BLaER1 (cell line): ENCODE data around the gene HARBI1.

Experiments used
- H3K27ac ChIP-seq: shearing (Covaris generic); formaldehyde crosslinking; 2 replicates; pipeline ENCODE4 v1.8.1; 2022
- H3K27me3 ChIP-seq: shearing (Covaris generic); formaldehyde crosslinking; 2 replicates; pipeline ENCODE4 v1.8.1; 2022
- H3K36me3 ChIP-seq: shearing (Covaris generic); formaldehyde crosslinking; 2 replicates; pipeline ENCODE4 v1.8.1; 2022
- H3K4me1 ChIP-seq: shearing (Covaris generic); formaldehyde crosslinking; 2 replicates; pipeline ENCODE4 v1.8.1; 2022
- H3K4me2 ChIP-seq: shearing (Covaris generic); formaldehyde crosslinking; 2 replicates; pipeline ENCODE4 v1.8.1; 2022
- H3K4me3 ChIP-seq: shearing (Covaris generic); formaldehyde crosslinking; 2 replicates; pipeline ENCODE4 v1.8.1; 2022
- H3K9ac ChIP-seq: shearing (Covaris generic); formaldehyde crosslinking; 2 replicates; pipeline ENCODE4 v1.8.1; 2022
- H3K9me3 ChIP-seq: shearing (Covaris generic); formaldehyde crosslinking; 2 replicates; pipeline ENCODE4 v1.8.1; 2022
- H4K20me1 ChIP-seq: shearing (Covaris generic); formaldehyde crosslinking; 2 replicates; pipeline ENCODE4 v1.8.1; 2022
- Cebpa-rat ChIP-seq: shearing (Covaris generic); IDR thresholded peaks from 2 replicates; pipeline ENCODE4 v1.8.1; 2022

Gene HARBI1

DNA sequence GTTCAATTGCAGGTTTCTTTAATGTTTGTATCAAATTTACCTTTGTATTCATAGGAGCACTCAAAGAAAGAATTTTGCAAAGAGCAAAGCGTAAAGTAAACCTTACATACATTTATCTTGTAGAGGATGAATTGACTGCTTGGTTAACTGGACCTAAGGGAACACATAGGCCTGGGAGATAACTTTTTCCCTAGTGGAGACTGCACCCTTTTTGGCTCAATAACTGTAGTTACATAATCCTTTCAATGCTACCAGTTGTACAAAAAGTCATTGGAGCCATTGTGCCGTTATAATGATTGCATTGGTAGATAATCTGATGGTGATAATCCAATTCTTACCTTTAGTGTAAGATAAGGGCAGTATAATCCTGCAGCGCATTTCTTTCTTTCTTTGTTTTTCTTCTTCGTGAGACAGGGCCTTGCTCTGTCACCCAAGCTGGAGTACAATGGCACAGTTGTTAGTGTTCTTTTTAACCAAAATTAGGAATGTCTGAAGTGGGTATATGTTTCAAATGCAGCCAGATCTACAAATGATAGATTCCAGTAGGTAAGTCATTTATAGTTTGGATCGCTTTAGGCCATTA, 18.6 kb upstream of the HARBI1 start:
- no peak overlapping the region for H3K9ac ChIP-seq

DNA sequence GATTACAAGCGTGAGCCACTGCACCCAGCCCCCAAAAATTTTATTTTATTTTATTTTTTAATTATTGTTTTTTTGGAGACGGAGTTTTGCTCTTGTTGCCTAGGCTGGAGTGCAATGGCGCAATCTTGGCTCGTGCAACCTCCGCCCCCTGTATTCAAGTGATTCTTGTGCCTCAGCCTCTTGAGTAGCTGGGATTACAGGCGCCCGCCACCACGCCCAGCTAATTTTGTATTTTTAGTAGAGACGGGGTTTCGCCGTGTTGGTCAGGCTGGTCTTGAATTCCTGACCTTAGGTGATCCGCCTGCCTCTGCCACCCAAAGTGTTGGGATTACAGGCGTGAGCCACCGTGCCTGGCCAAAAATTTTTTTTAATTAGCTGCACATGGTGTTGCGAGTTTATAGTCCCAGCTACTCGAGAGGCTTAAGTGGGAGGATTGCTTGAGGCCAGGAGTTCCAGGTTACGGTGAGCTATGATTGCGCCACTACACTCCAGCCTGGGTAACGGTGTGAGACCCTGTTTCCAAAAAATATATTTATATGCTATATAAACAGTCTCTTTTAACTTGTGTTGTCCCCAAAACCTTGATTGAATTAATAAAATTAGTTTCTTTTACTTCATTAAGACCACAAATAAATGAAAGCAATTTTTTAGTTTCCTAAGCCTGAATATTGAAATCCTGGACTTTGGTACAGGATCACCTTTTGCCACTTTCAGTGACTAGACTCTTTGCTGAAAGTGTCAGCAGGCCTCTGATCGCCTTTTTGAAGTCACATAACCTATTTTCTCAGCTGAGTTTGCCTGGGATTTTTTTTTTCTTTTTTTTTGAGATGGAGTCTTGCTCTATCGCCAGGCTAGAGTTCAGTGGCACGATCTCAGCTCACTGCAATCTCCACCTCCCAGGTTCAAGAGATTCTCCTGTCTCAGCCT, 16.5 kb upstream of the HARBI1 start:
- Histone ChIP-seq H3K4me2 (no peak overlapping the region), H3K36me3 (peaks cover 74% of the 10 kb centered on the region), H3K27me3 (no peaks in the 10 kb centered on the region), H4K20me1 (peaks cover 6% of the 10 kb centered on the region; the same call in 1 of the 2 replicates), H3K9ac (no peak overlapping the region), H3K27ac (no peak overlapping the region), H3K4me1 (no peaks in the 10 kb centered on the region), H3K9me3 (no peaks in the 10 kb centered on the region), H3K4me3 (no peak overlapping the region)
- no peak for TF ChIP-seq Cebpa-rat

More for the DNA sequence above, 18.6 kb upstream of the HARBI1 start:
- no peaks in the 10 kb centered on the region for H3K27me3 ChIP-seq
- H3K36me3 ChIP-seq = peaks cover 76% of the 10 kb centered on the region
- H4K20me1 ChIP-seq = peaks cover 9% of the 10 kb centered on the region; the same call in 1 of the 2 replicates
- no peaks in the 10 kb centered on the region for H3K4me1 ChIP-seq
- H3K9me3 ChIP-seq = no peaks in the 10 kb centered on the region
- TF ChIP-seq Cebpa-rat = no peak
- no peak overlapping the region for H3K4me3 ChIP-seq
- no peak overlapping the region for H3K27ac ChIP-seq
- H3K4me2 ChIP-seq = no peak overlapping the region

DNA sequence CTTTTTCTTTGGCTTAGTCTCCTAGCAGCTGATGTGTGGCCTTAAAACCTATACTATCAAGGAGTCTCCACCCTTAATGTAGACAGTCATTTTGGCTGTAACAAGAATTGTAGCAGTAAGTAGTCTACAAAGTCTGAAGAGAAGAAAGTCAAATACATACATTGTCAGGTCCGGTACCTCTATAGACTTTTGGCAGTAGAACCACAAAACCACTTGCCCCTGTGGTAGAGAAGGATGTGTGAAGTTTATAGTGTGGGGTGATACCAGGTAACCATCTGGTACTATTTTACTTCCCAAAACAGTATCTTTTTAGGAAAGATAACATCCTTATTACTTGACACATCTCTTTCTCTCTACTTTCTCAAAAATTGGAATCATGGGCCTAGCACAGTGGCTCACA, 15.5 kb upstream of the HARBI1 start:
- Histone ChIP-seq H4K20me1 (peaks cover 14% of the 10 kb centered on the region), H3K27ac (no peak overlapping the region), H3K4me1 (no peaks in the 10 kb centered on the region), H3K9me3 (no peaks in the 10 kb centered on the region), H3K36me3 (peaks cover 71% of the 10 kb centered on the region), H3K27me3 (no peaks in the 10 kb centered on the region), H3K9ac (no peak overlapping the region), H3K4me3 (no peak overlapping the region), H3K4me2 (no peak overlapping the region)
- no peak for TF ChIP-seq Cebpa-rat

DNA sequence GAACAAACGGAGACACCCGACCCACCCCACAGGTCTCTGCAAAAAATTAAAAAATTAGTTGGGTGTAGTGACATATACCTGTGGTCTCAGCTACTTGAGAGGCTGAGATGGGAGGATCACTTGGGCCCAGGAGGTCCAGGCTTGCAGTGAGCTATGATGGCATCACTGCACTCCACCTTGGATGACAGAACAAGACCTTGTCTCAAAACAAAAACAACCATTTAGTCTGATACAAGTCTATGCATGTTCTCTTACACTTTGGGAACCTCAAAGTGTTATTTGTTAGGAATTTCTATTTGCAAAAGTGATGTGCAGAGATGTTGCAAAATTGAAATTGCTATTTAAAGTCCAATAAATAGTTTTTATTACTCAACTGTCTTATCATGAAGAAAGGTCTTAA, 14.6 kb upstream of the HARBI1 start:
- no peak overlapping the region for H3K27ac ChIP-seq
- no peaks in the 10 kb centered on the region for H3K4me1 ChIP-seq
- no peak overlapping the region for H3K4me3 ChIP-seq
- no peak overlapping the region for H3K4me2 ChIP-seq
- peaks cover 22% of the 10 kb centered on the region for H4K20me1 ChIP-seq
- no peaks in the 10 kb centered on the region for H3K9me3 ChIP-seq
- H3K9ac ChIP-seq = no peak overlapping the region
- H3K27me3 ChIP-seq = no peaks in the 10 kb centered on the region
- TF ChIP-seq Cebpa-rat = no peak
- peaks cover 73% of the 10 kb centered on the region for H3K36me3 ChIP-seq

GRCh38 chr11:46630237-46630636, 13.2 kb upstream of the HARBI1 start:
- H3K4me1 ChIP-seq = no peaks in the 10 kb centered on the region
- H3K4me3 ChIP-seq = no peak overlapping the region
- no peak for TF ChIP-seq Cebpa-rat
- H3K4me2 ChIP-seq = no peak overlapping the region
- no peaks in the 10 kb centered on the region for H3K9me3 ChIP-seq
- peaks cover 74% of the 10 kb centered on the region for H3K36me3 ChIP-seq
- no peak overlapping the region for H3K9ac ChIP-seq
- peaks cover 25% of the 10 kb centered on the region for H4K20me1 ChIP-seq
- H3K27me3 ChIP-seq = no peaks in the 10 kb centered on the region
- no peak overlapping the region for H3K27ac ChIP-seq

DNA sequence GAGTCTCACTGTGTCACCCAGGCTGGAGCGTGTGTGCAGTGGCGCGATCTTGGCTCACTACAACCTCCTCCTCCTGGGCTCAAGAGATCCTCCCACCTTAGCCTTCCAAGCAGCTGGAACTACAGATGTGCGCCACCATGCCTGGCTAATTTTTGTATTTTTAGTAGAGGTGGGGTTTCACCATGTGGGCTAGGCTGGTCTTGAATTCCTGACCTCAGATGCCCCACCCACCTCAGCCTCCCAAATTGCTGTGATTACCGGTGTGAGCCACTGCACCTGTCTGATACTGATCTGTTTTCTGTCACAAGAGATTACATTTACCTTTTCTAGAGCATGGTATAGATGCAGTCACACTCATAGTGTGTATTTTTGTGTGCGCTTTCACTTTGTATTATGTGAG, 11.9 kb upstream of the HARBI1 start:
- Histone ChIP-seq H3K4me2 (no peak overlapping the region), H3K9ac (no peak overlapping the region), H3K27me3 (no peaks in the 10 kb centered on the region), H3K4me3 (no peak overlapping the region), H3K27ac (no peak overlapping the region), H3K4me1 (no peaks in the 10 kb centered on the region), H3K36me3 (peaks cover 76% of the 10 kb centered on the region), H3K9me3 (no peaks in the 10 kb centered on the region), H4K20me1 (peaks cover 31% of the 10 kb centered on the region)
- no peak for TF ChIP-seq Cebpa-rat

DNA sequence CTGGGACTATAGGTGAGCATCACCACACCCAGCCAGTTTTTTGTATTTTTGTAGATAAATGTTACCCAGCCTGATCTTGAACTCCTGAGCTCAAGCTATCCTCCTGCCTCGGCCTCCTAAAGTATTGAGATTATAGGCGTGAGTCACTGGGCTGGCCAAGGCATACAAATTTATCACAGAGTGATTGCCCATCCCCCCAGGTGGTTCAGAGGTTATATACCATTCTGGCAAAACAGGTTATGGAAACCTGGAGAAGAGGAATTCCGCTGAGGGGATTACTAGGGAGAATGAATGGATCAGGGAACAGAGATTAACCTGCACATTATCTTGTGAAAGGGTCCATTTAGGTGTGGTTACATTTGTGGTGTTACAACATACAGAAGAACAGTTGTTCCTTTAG, 8.4 kb upstream of the HARBI1 start:
- peaks cover 47% of the 10 kb centered on the region for H4K20me1 ChIP-seq
- no peak overlapping the region for H3K9ac ChIP-seq
- H3K4me3 ChIP-seq = no peak overlapping the region
- TF ChIP-seq Cebpa-rat = no peak
- no peaks in the 10 kb centered on the region for H3K9me3 ChIP-seq
- no peaks in the 10 kb centered on the region for H3K27me3 ChIP-seq
- H3K4me1 ChIP-seq = no peaks in the 10 kb centered on the region
- no peak overlapping the region for H3K4me2 ChIP-seq
- H3K36me3 ChIP-seq = peaks cover 87% of the 10 kb centered on the region
- no peak overlapping the region for H3K27ac ChIP-seq

DNA sequence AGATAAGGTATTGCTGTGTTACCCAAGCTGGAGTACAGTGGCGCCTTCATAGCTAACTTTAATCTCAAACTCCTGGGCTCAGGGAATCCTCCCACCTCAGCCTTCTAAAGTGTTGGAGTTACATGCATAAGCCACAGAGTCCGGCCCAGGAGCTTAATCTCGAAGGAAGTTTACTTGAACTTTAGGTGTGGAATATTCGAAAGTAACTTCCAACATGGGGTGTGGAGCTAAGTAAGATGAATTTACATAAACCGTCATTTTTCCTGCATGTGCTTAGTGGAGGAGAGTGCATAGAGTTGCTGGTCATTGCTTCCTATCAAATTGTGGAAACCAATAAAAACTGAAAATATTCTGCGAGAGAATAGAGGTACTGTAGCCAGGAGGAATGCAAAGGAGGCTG, 1.8 kb upstream of the HARBI1 start:
- TF ChIP-seq Cebpa-rat = no peak
- peaks cover 36% of the 10 kb centered on the region for H3K36me3 ChIP-seq
- H3K9ac ChIP-seq = peak overlapping the region; percentile 98
- no peak overlapping the region for H3K27ac ChIP-seq
- H3K9me3 ChIP-seq = no peaks in the 10 kb centered on the region
- peak overlapping the region; percentile 99 for H3K4me3 ChIP-seq
- peaks cover 44% of the 10 kb centered on the region; the same call in 1 of the 2 replicates for H4K20me1 ChIP-seq
- peak overlapping the region; percentile 96 for H3K4me2 ChIP-seq
- no peaks in the 10 kb centered on the region for H3K27me3 ChIP-seq
- H3K4me1 ChIP-seq = peaks cover 20% of the 10 kb centered on the region

DNA sequence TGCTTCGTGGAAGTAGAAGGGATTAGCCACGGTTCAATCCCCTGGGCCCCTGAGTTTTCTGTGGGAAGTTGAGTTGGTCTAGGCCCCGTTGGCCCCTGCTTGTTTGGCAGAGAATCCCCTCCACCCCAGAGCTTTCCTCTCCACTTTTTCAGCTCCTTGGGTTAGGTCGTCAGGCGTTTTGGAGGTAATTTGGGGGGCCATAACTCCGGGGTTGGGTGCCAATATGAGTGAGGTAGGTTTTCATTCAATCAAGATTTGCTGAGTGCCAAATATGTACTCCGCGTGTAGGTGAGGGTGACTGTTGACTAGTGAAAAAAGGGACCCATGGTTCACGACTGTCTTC, 916 bp upstream of the HARBI1 start:
- H3K9ac ChIP-seq = peak overlapping the region; percentile 98
- H3K4me1 ChIP-seq = peaks cover 20% of the 10 kb centered on the region
- TF ChIP-seq Cebpa-rat = no peak
- peaks cover 29% of the 10 kb centered on the region for H3K36me3 ChIP-seq
- peak overlapping the region; percentile 98 for H3K27ac ChIP-seq
- H3K4me3 ChIP-seq = peak overlapping the region; percentile 99
- H3K4me2 ChIP-seq = peak overlapping the region; percentile 96
- H4K20me1 ChIP-seq = peaks cover 44% of the 10 kb centered on the region; the same call in 1 of the 2 replicates
- H3K9me3 ChIP-seq = no peaks in the 10 kb centered on the region
- H3K27me3 ChIP-seq = no peaks in the 10 kb centered on the region

DNA sequence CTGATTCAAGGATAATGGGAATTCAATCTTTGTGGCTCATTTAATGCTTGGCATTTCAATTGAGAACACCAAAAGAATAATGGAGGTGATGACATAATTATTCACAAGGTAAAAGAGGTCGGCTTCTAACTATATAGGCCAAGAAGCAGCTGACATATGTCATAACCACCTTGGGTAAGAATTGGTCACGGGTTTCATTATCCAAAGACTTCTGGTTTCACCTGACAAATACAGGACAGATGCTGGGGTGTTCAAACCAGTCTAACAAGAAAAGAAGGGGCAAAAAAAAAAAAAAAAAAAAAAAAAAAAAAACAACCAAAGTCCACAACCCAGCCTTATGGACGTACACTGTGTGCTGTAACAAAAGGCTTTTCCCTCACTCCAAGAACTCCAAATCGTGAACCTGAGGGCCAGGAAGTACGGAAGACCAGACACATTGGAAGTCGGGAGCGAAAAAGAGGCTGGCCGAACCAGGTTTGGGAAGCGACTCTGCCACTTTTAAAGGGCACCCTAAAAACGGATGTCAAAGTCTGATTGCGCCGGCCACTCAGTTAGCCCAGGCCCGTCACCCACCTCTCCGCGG, 385 bp downstream of the HARBI1 start:
- Histone ChIP-seq H3K36me3 (peaks cover 17% of the 10 kb centered on the region), H3K27me3 (no peaks in the 10 kb centered on the region), H4K20me1 (peaks cover 35% of the 10 kb centered on the region; the same call in 1 of the 2 replicates), H3K4me1 (peaks cover 20% of the 10 kb centered on the region), H3K9ac (peak overlapping the region; percentile 98), H3K27ac (peak overlapping the region; percentile 98), H3K9me3 (no peaks in the 10 kb centered on the region), H3K4me2 (peak overlapping the region; percentile 87), H3K4me3 (peak overlapping the region; percentile 99)
- TF ChIP-seq Cebpa-rat = no peak
